Gastrocnemius medialis (tissue), 4 donors: ENCODE measurements around the gene MOGAT2.

Source experiments
- POLR2A ChIP-seq, 2 donors: fragments of 450-650 bp; IDR thresholded peaks; one replicate each; pipeline ENCODE4 v1.6.1; 2017; ENCODE audit warnings: antibody characterized with exemption in 2 of 2, mild to moderate bottlenecking in 2 of 2, moderate library complexity in 2 of 2
- TF ChIP-seq, protein P1 (sequence below), 5 experiments: fragments of 450-650 bp in 3 of 5; fragments of 200-600 bp in 2 of 5; sonication (generic) in 2 of 5; IDR thresholded peaks in 4 of 5; conservative IDR thresholded peaks in 1 of 5; 1 replicate in 4 of 5; 2 replicates in 1 of 5; pipeline ENCODE4 v1.5.1; 2016 to 2019; ENCODE audit warnings: antibody characterized with exemption in 5 of 5, mild to moderate bottlenecking in 3 of 5, moderate library complexity in 3 of 5

DNA sequence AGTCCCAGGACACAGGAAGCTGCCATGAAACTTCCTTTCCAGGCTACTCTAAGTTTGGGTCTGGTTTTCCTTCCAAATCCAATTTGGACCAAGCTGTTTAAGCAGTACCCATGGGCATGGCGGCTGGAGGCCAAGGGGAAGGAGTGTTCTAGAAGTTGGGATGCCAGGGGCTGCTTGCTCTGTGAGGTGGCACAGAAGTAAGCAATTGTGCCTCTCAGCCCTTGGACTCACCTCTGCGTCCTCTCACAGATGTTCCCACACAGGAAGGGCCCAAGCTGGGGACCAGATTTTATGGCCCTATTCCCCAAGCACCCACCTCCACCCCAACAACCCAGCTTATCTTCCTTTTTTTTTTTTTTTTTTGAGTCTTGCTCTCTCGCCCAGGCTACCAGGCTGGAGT lies 47.5 kb downstream of the MOGAT2 start:
- TF ChIP-seq, protein P1, sequence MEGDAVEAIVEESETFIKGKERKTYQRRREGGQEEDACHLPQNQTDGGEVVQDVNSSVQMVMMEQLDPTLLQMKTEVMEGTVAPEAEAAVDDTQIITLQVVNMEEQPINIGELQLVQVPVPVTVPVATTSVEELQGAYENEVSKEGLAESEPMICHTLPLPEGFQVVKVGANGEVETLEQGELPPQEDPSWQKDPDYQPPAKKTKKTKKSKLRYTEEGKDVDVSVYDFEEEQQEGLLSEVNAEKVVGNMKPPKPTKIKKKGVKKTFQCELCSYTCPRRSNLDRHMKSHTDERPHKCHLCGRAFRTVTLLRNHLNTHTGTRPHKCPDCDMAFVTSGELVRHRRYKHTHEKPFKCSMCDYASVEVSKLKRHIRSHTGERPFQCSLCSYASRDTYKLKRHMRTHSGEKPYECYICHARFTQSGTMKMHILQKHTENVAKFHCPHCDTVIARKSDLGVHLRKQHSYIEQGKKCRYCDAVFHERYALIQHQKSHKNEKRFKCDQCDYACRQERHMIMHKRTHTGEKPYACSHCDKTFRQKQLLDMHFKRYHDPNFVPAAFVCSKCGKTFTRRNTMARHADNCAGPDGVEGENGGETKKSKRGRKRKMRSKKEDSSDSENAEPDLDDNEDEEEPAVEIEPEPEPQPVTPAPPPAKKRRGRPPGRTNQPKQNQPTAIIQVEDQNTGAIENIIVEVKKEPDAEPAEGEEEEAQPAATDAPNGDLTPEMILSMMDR (IDR thresholded peaks at IDR 0.05 in 4 of 5, conservative IDR thresholded peaks at IDR 0.05 in 1 of 5), result no peak
- TF ChIP-seq POLR2A (IDR thresholded peaks at IDR 0.05), result no peak
